ENCODE measurements around the gene KLK15. TPM values are rescaled to one million over a fixed set of nuclear protein-coding genes. Genes with fewer than 3 reads are reported as not detected.

The KLK15 gene
- total RNA-seq, 3 donors from 2014 or later: 0.92 to 3.3 (median 2.3) TPM

GRCh38 chr19:50794074-50794875 is 39.1 kb downstream of the KLK15 start:
- ATAC-seq (peak; percentile 64), DNase-seq (peak; percentile 61 to 66 (median 61))
- Histone ChIP-seq H3K9me3 (no peaks in the 10 kb centered on the region), H3K4me1 (ENCODE audit: low read depth) (no peaks in the 10 kb centered on the region), H3K4me3 (no peak overlapping the region), H3K36me3 (ENCODE audit: low read depth) (no peaks in the 10 kb centered on the region)
- intact Hi-C loops (cut with DNase I, micrococcal nuclease): no loop called here
- TF ChIP-seq CTCF (IDR thresholded peaks at IDR 0.05): no peak

DNA sequence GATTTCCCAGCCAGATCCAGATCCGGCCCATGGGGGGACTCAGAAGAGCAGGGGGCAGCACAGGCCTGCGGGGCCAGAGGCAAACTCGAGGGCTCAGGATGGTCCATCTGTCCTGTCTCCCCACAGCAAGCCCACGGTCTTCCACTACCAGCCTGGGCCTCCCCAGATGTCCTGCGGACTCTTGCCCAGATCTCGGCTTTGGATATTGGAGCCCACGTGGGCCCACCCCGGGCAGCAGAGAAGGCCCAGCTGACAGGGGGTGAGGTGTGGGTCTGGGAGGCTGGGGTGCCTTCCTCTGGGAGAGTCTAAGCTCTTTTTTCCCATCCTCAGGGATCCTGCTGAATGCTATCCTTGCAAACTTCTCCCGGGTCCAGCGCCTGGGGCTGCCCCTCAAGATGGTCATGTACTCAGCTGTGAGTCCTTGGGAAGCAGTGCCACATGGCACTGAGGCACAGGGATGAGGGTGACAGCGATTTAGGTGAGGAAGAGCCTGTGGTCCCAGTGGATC is 39.8 kb downstream of the KLK15 start:
- DNase-seq: no peak
- no peaks in the 10 kb centered on the region for H3K9me3 ChIP-seq
- TF ChIP-seq CTCF (IDR thresholded peaks at IDR 0.05): no peak
- no peak overlapping the region for H3K4me3 ChIP-seq
- no peaks in the 10 kb centered on the region for H3K4me1 ChIP-seq (ENCODE audit: low read depth)
- intact Hi-C loops (cut with DNase I, micrococcal nuclease): no loop called here
- ATAC-seq: no peak
- H3K36me3 ChIP-seq (ENCODE audit: low read depth): no peaks in the 10 kb centered on the region

- Histone ChIP-seq H3K36me3 (ENCODE audit: low read depth) (no peaks in the 10 kb centered on the region), H3K9me3 (no peaks in the 10 kb centered on the region), H3K4me3 (no peak overlapping the region), H3K4me1 (ENCODE audit: low read depth) (no peaks in the 10 kb centered on the region)
- DNase-seq: no peak
- intact Hi-C loops (cut with DNase I, micrococcal nuclease): no loop called here
- no peak for TF ChIP-seq CTCF (IDR thresholded peaks at IDR 0.05)
- no peak for ATAC-seq
These were observed 40.8 kb downstream of the KLK15 start for GRCh38 chr19:50792272-50793250.

- no peaks in the 10 kb centered on the region for H3K9me3 ChIP-seq
- intact Hi-C loops (cut with DNase I, micrococcal nuclease): no loop called here
- ATAC-seq: no peak
- DNase-seq: no peak
- H3K4me1 ChIP-seq (ENCODE audit: low read depth): no peaks in the 10 kb centered on the region
- H3K4me3 ChIP-seq: no peak overlapping the region
- no peaks in the 10 kb centered on the region for H3K36me3 ChIP-seq (ENCODE audit: low read depth)
- no peak for TF ChIP-seq CTCF (IDR thresholded peaks at IDR 0.05)
These were observed 41.6 kb downstream of the KLK15 start for GRCh38 chr19:50791594-50792271.

GRCh38 chr19:50790922-50791467 is 42.4 kb downstream of the KLK15 start:
- Histone ChIP-seq H3K4me3 (no peak overlapping the region), H3K4me1 (ENCODE audit: low read depth) (no peaks in the 10 kb centered on the region), H3K36me3 (ENCODE audit: low read depth) (no peaks in the 10 kb centered on the region), H3K9me3 (no peaks in the 10 kb centered on the region)
- no peak for TF ChIP-seq CTCF (IDR thresholded peaks at IDR 0.05)
- intact Hi-C loops (cut with DNase I, micrococcal nuclease): no loop called here
- no peak for DNase-seq
- no peak for ATAC-seq

Data from mucosa of descending colon (tissue), 3 donors.